ENCODE results near the gene CHSY1.

DNA sequence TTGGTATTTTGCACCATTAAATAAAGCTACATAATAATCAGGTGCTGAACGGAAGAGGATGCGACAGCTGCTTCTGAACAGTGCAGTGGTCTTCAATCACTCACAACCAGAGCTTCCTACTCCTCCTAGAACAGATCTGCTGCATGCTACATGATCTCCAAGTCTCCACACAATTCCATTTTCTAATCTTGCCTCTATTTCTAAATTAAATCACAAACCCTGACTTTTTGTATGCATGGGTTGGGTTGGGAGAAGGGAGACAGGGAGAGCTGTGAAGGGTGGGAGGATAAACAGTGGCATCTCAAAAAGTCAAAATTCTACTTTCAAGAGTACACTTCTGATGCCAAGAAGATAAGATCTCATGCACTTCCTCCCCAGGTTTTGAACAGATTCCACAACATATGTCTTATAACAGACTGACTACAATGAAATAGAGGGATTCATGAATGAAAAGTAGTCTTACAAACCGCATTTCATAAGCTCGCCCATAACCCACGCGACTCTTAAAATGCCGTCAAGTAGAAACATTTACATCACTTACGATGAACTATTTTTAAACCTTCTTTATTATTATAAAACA, 57.2 kb downstream of the CHSY1 start:
- TF ChIP-seq GATA3 (IDR thresholded peaks at IDR 0.05; ENCODE audit: low read depth, low read length) (0 out of 2 replicates have a peak, but pooled peaks have one; percentile 20), GATA2 (IDR thresholded peaks at IDR 0.05; ENCODE audit: low read depth, low read length) (peak; percentile 40; the same call in 1 of the 2 replicates)

Data from SH-SY5Y (cell line).